Hippocampal formation (tissue), 2 donors: ENCODE measurements around the gene ATP6V1G3.
A peak's percentile ranks its signal among the peaks of the same experiment; 100 is the strongest.
"Not testable (repeated sequence)": the region's sequence is repeated elsewhere in the genome, so short reads cannot be mapped to it uniquely, and the experiment has no call there.

ENCODE experiments used
- DNase-seq, 2 donors: peaks; one replicate each; lab custom pipeline; 2025; lab: John Stamatoyannopoulos, UW

The ATP6V1G3 gene

DNA sequence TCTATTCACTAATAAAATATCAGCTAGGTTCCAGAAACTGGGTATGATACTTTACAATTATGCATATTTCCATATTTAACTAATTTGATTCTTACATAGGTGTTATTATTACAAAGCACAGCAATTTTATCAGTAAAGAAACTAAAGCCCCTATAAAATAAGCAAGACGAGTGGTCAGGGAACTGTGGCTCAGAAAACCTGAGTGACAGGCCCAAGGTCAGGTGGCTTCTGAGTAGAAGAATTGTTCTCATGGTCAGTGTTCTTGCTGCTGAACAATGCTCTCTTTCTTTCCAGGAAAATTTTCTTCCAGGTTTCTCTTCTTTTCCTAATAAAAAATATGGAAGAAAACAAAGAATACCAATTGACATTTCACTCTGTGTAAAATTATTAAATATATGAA, 2.2 kb upstream of the ATP6V1G3 start:
- DNase-seq, result no peak

DNA sequence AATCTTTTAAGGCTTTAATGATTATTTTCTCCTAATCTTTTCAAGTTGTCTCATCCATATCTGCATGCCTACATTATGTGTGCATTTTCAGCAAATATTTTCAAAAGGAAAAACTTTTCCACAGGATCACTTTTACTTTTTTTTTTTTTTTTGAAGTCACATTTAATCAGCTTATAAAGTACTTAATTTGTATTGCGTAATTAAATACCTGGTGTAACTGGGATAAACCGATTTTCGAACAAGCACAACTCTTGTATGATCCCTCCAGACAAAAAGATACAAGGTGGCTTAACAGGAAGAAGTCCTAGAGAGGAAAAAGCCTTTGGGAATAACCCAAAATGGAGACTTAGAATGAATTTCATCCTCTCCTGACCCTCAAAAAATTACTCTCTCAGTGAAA, 1.3 kb upstream of the ATP6V1G3 start:
- no peak for DNase-seq

DNA sequence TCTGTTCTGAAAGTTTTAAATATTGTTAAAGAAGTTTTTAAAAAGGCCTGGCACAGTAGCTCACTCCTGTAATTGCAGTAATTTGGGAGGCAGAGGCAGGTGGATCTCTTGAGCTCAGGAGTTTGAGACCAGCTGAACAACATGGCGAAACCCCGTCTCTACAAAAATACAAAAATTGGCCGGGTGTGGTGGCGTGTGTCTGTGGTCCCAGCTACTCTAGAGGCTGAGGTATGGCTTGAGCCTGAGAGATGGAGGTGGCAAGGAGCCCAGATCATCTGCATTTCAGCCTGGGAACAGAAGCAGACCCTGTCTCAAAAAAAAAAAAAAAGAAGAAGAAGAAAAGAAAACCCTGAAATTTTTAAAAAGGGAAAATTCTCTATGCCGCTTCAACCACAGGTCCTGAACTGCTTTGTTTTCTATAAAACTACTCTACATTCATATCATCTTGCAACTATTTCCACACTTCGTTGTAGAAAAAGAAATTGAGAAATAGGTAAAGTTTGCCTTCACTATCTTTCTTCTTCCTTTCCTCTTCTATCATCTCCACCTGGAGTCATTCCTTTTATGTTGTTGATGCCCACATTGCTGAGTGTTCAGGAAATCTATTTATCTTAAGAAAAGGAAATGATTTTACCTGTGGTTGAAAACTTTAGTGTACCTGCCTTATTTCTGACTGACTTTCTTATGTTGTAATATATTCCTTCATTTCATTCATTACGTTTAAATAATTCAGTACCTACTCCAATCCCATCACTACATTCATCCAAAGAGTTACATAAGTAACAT, 1.7 kb downstream of the ATP6V1G3 start:
- no peak for DNase-seq

DNA sequence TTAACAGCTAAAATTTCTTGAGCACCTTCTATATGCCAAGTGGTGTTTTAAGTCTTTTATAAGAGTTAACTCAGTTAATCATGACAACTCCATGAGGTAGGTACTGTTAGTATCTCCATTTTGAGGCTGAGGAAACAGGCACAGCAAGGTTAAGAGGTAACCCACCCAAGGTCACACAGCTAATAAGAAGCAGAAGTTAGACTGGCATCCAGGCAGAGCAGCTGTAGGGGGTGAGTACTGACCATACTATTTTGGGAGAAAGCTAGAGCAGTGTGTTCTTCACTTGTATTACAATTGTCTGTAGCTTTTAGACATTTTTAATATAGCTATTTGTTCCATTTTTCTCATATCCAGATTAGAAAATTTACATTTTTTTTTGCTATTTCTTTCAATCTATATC, 4.8 kb downstream of the ATP6V1G3 start:
- DNase-seq, result no peak

DNA sequence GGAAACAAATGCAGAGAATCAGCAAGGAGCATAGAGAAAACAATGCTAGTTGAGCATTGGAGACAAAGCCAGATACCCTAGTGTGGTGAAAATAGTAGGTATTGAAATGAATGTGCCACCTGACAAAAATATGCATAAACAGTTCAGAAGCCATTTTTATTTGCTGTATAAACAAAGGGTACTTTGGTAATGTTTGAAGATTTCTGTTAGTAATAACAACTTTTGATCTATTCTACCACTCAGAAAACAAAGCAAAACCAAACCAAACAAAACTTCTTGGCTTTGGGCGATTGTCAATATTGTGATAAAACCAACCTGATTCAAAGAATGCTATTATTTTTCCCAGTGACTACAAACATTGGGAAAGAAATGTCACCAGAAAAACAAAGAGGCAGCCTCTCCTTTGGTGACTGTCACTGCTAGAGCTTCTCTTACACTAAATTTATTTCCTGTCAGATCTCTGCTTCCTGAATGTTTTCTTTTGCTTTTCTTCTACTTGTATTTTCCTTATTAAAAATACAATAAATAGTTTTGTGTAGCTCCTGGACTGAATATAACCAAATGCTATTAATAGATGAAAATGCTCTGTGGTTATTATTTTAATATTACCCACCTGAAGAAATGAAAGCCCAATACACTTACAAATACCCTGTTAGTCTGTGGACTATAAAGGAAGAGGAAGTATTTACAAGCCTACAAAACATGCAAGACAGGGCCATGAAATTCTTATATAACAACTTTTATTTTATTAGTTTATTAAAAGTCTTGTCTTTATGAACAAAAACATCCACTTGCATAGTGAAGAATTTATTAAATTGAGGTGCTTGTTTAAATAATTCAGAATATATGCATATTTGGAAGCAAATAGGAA, 5.7 kb downstream of the ATP6V1G3 start:
- DNase-seq, result no peak

DNA sequence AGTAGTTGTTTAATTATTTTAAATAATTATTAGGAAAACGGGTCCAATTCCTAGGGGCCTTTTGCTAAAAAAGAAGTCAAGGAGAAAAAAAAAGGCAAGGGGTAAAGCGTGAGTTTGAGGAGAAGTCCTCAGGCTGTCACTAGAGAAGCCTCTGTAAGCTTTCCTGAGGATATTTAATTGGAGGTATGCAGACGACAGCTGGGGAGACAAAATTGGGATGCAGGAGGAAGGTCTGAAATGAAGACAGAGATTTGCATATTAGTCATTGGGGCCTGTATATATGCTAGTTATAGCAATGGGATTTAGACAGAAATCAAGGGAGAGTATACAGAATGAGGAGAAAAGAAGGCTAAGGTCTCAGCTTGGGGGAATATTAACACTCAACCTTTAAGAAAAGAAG, 8.6 kb downstream of the ATP6V1G3 start:
- no peak for DNase-seq

DNA sequence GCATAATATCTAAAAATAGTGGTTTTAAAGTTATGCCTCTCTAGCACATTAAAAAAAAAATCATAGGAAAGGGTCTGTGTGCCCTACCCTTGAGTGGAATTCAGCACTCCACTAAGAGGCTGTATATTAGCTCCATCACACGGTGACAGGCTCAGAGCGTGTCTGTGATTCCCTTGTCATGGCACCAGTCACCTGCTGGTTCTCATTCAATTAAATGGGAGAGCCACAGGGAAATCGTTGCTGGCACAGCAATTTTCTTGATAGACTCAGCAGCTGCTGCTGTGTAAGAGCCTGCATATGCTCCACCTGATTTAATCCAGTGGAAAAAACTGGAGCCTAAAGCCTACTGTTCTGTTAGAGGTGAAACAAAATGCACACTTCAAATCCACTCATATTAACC, 9.5 kb downstream of the ATP6V1G3 start:
- no peak for DNase-seq

DNA sequence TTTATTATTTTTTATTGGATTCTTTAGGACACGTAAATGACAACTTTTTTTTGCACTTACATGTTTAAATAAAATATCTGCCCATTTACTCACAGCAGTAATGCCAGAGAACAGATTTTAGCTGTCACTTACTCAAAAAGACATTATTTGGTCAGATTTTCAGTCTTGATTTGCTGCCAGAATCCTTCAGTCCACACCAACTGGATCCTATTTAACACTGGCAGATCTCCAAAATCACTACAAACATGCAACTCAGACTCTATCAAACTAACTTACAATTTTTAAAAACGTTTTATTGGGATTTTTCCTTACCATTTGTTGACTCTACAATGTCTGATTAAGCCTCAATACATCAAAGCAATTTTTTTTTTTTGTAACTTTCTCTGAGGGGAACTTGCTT, 11.1 kb downstream of the ATP6V1G3 start:
- no peak for DNase-seq

DNA sequence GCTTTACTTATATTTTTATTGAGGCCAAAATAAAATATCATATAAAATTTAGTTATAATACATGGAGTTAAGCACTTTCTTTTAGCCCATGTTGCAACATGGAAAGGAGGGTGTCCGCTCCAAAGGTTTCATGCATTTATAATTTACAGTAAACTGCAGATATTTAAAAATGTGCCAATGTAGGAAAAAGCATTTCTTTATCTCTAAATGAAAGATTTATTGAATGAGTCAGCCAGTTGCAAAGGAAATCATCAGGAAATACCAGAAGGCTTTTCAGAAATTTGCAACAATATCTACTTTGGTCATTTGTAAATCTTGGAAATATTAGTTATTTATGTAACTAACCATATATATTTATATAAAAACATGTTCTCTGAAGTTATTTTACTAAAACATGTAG, 12.1 kb downstream of the ATP6V1G3 start:
- DNase-seq, result no peak

DNA sequence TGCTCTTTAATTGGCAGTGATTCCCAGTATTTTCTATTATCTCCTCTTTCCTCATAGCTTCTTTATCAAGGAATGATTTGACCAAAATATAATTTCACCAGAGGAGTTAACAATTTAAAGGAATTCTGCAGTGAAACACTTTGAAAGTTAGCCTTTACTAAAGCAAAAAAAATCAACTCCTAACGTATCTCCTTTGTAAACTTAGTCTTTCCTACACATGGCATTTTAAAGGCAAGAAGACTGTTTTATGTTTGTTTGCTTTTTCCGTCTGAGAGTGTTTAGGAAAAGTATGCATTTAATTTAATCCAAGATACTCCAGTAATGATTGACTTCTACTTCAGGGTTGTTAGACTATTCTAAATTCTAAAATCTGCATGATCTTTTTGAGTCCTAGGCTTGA, 15.9 kb downstream of the ATP6V1G3 start:
- no peak for DNase-seq

DNA sequence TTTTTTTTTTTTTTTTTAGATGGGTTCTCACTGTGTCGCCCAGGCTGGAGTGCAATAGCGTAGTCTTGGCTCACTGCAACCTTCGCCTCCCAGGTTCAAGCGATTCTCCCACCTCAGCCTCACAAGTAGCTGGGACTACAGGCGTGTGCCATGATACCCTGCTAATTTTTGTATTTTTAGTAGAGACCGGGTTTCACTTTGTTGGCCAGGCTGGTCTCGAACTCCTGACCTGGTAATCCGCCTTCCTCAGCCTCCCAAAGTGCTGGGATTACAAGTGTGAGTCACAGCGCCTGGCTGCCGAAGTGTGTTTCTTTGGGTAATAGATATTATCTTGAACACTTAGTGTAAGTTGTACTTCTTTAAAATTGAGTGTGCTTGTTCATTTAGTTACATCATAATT, 16.4 kb downstream of the ATP6V1G3 start:
- DNase-seq, result not testable (repeated sequence)

DNA sequence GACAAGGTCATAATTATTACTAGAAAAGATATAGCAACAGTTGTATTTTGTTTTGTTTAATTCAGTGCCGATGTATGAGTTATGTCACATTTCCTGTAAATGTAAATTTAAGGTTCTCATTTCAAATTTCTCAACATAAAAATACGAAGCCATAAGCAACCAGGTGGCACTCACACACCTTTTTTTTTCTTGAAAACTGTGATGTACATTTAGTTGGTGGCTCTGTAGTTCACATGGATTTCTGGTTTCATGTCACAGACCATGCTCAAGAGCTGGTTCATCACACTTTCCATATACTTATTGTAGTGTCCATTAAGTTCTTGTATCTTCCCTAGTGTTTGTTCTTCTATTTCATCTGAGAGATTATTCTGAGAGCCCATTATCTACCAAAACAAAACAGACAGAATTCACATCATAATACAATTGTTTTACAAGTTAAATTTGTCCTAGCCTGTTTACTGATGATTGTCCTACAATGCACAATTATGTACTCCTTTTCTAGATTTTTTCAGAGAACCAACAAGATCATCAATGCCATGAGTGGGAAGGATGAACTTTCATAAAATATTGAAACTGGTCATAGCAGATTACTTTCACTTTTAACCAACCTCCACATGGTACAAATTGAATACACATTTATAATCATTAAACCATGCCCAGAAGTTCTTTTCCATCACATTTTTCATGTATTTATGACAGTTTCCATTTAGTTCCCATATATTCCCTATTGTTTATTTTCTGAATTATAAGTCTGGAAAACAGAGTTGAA, 17.1 kb downstream of the ATP6V1G3 start:
- DNase-seq, result no peak

DNA sequence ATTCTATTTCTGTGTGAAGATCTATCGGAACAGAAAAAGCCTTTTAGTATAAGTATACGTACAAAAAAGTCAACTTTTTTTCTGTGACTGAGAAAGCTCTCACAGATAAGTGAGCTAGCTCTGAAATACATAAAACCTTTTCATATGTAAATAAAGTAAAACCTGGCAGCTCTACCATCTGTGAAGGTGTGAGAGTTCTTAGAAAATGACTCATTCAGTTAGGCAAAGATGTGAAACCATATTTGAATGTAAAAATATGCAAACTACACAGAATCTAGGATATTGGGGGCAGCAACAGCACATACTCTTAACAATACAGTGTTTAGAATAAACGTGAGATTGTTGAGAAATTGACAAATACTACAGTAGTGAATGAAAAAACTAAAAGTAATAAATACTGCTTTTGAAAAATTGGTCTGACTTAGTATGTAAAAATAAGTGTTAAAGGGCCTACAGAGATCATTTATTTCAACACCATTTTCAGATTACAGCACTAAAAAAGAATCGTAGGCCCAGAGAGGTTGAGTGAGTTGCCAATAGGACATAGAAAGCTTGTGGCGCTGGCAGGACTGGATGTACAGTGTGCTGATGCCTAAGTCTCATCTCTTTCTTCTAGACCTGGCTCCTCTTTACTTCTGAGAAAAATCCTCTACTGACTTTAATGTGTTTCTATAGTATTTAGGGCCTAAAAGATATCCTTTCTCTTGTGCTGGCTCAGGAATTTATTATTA, 19.8 kb downstream of the ATP6V1G3 start:
- peak in 1 of 2 donors; percentile 21 for DNase-seq

DNA sequence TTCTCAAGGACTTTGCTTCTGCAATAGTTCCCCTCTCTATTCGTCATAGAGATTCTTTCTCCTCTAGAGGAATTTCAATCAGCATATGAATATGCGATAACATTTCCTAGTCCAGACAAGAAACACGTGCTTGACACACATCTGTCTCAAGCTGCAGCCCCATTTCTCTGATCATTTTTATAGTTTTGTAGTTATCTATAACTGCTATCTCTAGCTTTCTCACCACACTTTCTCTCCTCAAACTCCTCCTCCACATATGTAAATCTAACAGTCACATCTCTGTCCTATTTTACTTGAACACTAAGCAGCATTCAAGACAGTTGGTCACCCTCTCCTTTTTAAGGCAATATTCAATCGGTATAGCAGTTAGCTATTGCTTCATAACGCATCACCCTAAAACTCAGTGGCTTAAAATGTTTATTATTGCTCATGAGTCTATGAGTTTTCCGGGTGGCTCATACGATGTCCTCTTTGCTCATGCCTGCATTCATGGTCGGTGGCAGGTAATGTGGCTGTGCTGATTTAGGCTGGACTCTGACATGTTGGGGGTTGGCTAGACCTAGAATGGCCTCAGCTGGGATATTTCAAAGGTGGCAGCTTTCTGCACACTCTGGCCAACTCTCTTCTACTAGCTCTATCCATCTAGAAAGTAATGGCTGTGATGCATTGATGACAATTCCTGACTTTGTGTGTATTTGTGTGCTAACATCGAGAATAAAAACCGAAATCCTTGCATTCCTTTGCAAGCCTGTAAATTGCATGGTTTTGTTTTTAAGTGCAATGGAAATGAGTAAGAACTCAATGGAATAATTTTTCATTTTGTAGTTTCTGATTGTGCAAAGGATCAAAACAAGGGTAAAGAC, 20.6 kb downstream of the ATP6V1G3 start:
- DNase-seq, result no peak

DNA sequence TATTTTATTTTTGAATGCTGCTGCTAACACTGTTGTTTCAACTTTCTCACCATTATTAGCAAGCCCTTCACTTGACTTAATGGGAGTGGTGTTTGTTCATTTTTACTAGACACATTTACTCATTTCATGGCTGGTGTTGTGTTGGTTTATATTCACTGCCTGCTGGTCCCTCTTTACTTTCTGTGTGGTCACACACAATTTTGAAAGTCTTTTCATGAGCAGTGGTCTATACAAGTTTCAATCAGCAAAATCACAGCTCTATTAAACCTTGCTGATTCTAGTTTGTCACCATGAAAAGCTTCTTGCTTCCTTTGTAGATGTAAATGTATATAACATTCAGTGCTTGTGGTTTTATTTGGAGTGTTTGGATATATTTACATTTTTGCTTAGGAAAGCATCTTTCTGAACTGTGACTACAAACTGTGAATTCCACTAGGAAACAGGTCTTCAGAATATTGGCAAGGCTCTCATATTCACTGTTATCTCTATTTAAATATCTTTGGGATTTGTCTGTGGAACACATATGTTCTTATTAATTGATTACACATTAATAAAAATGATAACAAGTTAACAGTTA, 22.8 kb downstream of the ATP6V1G3 start:
- no peak for DNase-seq

DNA sequence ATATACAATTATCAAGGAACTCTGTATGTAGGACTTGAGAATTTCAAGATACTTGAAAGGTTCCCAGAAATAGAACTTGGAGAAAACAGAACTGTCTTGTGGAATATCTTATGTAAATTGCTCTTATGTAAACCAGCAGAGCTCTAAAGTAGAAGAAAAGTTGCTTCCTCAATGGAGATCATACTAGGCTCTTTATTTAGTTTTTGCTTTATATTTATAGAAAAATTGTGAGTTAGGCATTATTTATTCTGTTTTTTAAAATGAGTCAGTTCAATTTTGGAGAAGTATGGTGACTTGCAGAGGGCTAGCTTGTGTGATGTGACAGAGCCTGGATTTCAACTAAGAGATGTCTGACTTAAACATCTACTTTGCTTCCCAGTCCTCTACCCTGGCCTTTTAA, 40.4 kb downstream of the ATP6V1G3 start:
- peak in 1 of 2 donors; percentile 19 for DNase-seq

DNA sequence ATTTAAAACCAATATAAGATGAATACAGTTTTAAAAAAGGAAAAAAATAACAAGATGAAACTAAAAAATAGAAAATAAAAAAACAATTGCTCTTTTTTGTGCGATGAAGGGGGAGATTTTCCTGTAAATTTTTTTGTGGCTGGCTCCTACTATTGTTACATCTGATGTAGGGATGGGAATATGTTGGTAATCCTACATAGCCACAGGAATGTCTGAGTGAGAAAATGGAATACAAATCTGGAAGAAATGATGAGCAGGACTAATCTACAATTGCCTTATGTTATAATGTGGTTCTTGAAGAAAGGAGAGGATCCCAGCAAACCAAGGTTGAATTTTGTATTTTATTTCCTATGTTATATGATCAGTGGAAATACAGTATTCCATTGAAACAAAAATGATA, 40.9 kb downstream of the ATP6V1G3 start:
- no peak for DNase-seq

DNA sequence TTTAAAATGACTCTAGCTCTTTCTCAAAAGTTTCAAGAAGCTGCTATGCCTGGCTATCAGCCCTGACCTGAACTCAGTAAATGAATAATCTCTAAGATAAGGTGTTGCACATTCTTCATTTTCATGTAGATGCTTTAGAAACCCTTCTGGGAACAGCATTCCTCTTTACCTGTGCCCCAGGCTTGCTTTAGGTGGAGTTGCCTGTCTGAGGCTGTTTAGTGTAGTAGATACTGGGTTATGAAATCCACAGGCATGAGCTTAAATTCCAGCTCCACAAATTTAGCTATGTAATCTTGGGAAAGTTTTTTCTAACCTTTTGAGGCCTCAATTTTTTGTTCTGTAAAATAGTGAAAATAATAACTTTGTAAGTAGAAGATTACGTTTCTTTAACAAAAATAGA, 41.6 kb downstream of the ATP6V1G3 start:
- DNase-seq, result no peak

DNA sequence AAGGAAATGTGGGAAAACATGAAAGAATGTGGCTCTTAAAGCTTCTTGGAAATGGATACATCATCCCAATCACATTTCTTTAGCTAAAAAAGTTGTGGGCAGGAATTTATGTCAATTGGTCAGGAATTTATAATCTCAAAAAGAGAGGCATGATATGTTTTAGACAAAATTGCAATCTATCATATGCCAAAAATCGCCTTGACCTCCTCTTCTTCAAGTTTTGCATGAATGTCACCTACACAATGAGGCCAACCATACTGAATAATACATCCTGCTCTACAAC, 42.4 kb downstream of the ATP6V1G3 start:
- no peak for DNase-seq

DNA sequence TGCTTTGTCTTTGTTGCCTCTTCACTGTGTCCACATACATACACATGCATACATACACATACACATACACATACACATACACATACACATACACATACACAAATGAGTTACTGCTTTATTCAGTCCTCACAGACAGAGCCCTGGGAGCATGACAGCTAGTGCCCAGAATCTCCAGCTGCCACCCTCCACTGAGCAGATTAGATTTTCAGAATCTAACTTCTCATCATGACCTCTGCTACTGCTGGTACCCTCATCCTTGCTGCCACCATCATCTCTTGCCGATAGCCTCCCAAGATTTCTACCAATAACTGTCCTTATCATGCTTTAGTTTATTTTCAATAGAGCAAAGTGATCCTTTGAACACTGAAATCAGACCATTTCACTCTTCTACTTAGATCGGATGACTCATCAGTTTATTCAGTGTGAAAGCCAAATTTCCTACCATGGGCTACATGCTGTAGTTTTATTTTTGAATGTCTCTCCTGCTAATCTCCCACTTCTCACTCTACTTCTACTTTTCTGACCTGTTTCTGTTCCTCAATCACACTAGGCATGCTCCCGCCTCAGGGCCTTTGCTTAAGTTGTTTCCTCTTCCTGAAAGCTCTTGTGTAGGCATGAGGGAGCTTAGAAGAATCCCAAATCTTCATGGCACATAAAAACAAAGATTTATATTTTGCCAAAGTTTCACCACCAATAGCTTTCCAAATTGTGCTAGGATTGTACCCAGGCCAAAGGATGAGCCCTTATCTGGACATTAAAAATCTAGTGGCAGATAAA, 43.0 kb downstream of the ATP6V1G3 start:
- peak; percentile 23 to 35 for DNase-seq
